Stimulated activated CD8-positive, alpha-beta memory T cell treated with anti-CD3 and anti-CD28 coated beads, Interleukin-12 subunit alpha, Interleukin-12 subunit beta, amount 100 ng/mL, for 24 hours (primary cell): ENCODE measurements around the gene HES3.
A peak's percentile ranks its signal among the peaks of the same experiment; 100 is the strongest.
"Not testable (repeated sequence)": the region's sequence is repeated elsewhere in the genome, so short reads cannot be mapped to it uniquely, and the experiment has no call there.

Source experiments
- DNase-seq: peaks from one replicate; pipeline ENCODE4 v3.0.0-alpha.2; 2020; ENCODE audit errors: extremely low read depth

The HES3 gene

GRCh38 chr1:6219641-6220040, 24.3 kb upstream of the HES3 start:
- DNase-seq: not testable (repeated sequence)

- DNase-seq: no peak
Observed at GRCh38 chr1:6220236-6220635, 23.7 kb upstream of the HES3 start.

GRCh38 chr1:6221210-6221784, 22.7 kb upstream of the HES3 start:
- DNase-seq: no peak

- DNase-seq: no peak
Observed at GRCh38 chr1:6222636-6223035, 21.3 kb upstream of the HES3 start.

- no peak for DNase-seq
Observed at GRCh38 chr1:6223617-6224016, 20.4 kb upstream of the HES3 start.

GRCh38 chr1:6224718-6225117, 19.3 kb upstream of the HES3 start:
- DNase-seq: no peak

GRCh38 chr1:6225651-6226050, 18.3 kb upstream of the HES3 start:
- DNase-seq: no peak

- no peak for DNase-seq
Observed at GRCh38 chr1:6233376-6233775, 10.6 kb upstream of the HES3 start.

GRCh38 chr1:6234502-6235295, 9.3 kb upstream of the HES3 start:
- no peak for DNase-seq

GRCh38 chr1:6235296-6235677, 8.7 kb upstream of the HES3 start:
- no peak for DNase-seq

- no peak for DNase-seq
Observed at GRCh38 chr1:6237093-6237492, 6.9 kb upstream of the HES3 start.

GRCh38 chr1:6239213-6239752, 4.7 kb upstream of the HES3 start:
- DNase-seq: no peak

- DNase-seq: no peak
Observed at GRCh38 chr1:6239950-6240768, 3.8 kb upstream of the HES3 start.

GRCh38 chr1:6241107-6241886, 2.7 kb upstream of the HES3 start:
- no peak for DNase-seq

- no peak for DNase-seq
Observed at GRCh38 chr1:6241887-6242740, 1.9 kb upstream of the HES3 start.

GRCh38 chr1:6243053-6243834, 735 bp upstream of the HES3 start:
- no peak for DNase-seq

- no peak for DNase-seq
Observed at GRCh38 chr1:6244401-6245049, 546 bp downstream of the HES3 start.

- peak; percentile 38 for DNase-seq
Observed at GRCh38 chr1:6245086-6245868, 1.3 kb downstream of the HES3 start.
